ENCODE results near the gene CNTNAP2. TPM values are rescaled to one million over a fixed set of nuclear protein-coding genes. Genes with fewer than 3 reads are reported as not detected.

Gene CNTNAP2
- total and polyA plus RNA-seq, 9 of the 15 experiments (the other 6 are each of a cell fraction or from before 2014, with no cell fraction given): 0.04 to 0.62 (median 0.09) TPM; not detected in 4

GRCh38 chr7:148286150-148286549, 2169.5 kb downstream of the CNTNAP2 start:
- FAIRE-seq (peak; percentile 35), ATAC-seq (peak; percentile 89), DNase-seq (ENCODE audit: extremely low read depth in 1 of 4, low spot score in 3 of 4) (peak in 3 of 4 experiments; percentile 21 to 35 (median 32))
- Histone ChIP-seq H3K4me2 (ENCODE audit: insufficient read depth, low read length) (no peak overlapping the region), H3K9ac (ENCODE audit: insufficient read depth in 1 of 2, low read depth in 2 of 2, low read length in 2 of 2) (no peak overlapping the region), H3K79me2 (ENCODE audit: control insufficient read depth, insufficient read depth, low read length) (no peaks in the 10 kb centered on the region), H3K27me3 (ENCODE audit: control insufficient read depth in 2 of 2, insufficient read depth in 2 of 2, low read length in 2 of 2) (0 out of 5 replicates have a peak, but pooled peaks cover 0 to 6% of the 10 kb centered on the region in 2 experiments), H3K4me1 (replicated peaks in 1 of 2; ENCODE audit: control insufficient read depth in 2 of 2, insufficient read depth in 2 of 2, low read length in 2 of 2) (no peaks in the 10 kb centered on the region), H4K20me1 (replicated peaks; ENCODE audit: control insufficient read depth, insufficient read depth, low read length) (no peaks in the 10 kb centered on the region), H2AFZ (ENCODE audit: low read depth, low read length) (no peak overlapping the region), H3K4me3 (no peak overlapping the region), H3K9me3 (replicated peaks; ENCODE audit: control insufficient read depth, insufficient read depth, low read depth, low read length) (no peaks in the 10 kb centered on the region), H3K36me3 (ENCODE audit: control insufficient read depth, insufficient read depth, low read length) (no peaks in the 10 kb centered on the region), H3K9me1 (ENCODE audit: control insufficient read depth, insufficient read depth, low read length) (no peaks in the 10 kb centered on the region), H3K27ac (ENCODE audit: extremely low read depth, low read depth, low read length) (no peak overlapping the region)
- ChIA-PET CTCF (ENCODE audit: low intra/inter-chr PET ratio) (no interaction called here), POLR2A (interaction anchor here (0.7 kb wide), 1 partner anchor 9 kb away, joined by 3 read pairs; no protein-coding TSS in a partner anchor)
- intact Hi-C loops (cut with micrococcal nuclease): no loop called here
- 0% methylated on average over 2 of the region's 2 CpGs for WGBS (ENCODE audit: insufficient coverage, low coverage, missing lambda C conversion rate)
- in situ Hi-C loops (cut with MboI): no loop called here
- no peak for TF ChIP-seq ZNF764 (CRISPR knock-in tag; IDR thresholded peaks at IDR 0.05; ENCODE audit: low read depth)
- TF ChIP-seq DLX4 (CRISPR knock-in tag; IDR thresholded peaks at IDR 0.05): no peak
- TF ChIP-seq ADNP (tag; IDR thresholded peaks at IDR 0.05): no peak
- peak; percentile 48 to 57 (median 50) for TF ChIP-seq CTCF (IDR thresholded peaks at IDR 0.05 in 2 of 3, conservative IDR thresholded peaks at IDR 0.05 in 1 of 3; ENCODE audit: insufficient read depth in 2 of 3, low read depth in 1 of 3, low read length in 3 of 3)
- no peak for TF ChIP-seq ERF (CRISPR knock-in tag; IDR thresholded peaks at IDR 0.05)
- TF ChIP-seq RAD21 (CRISPR knock-in tag; conservative IDR thresholded peaks at IDR 0.05 in 1 of 2, IDR thresholded peaks at IDR 0.05 in 1 of 2): peak in 1 of 2 experiments; percentile 31; a peak in 1 of 4 replicates
- BruUV-seq (replicated peaks): no TSS peak
